Activated CD8-positive, alpha-beta memory T cell treated with anti-CD3 and anti-CD28 coated beads, Interleukin-2, amount 50 U/mL, for 48 hours (primary cell): ENCODE results near the gene NEK8.
A peak's percentile ranks its signal among the peaks of the same experiment; 100 is the strongest.
"Not testable (repeated sequence)": the region's sequence is repeated elsewhere in the genome, so short reads cannot be mapped to it uniquely, and the experiment has no call there.

Experiments
- DNase-seq: peaks from one replicate; pipeline ENCODE4 v3.0.0-alpha.2; 2020

NEK8 gene

GRCh38 chr17:28710861-28711722 lies 17.5 kb upstream of the NEK8 start:
- peak; percentile 97 for DNase-seq

- DNase-seq, result peak; percentile 74
Measured at GRCh38 chr17:28711723-28712031, 16.9 kb upstream of the NEK8 start, which contains the start of gene PROCA1. Gene PROCA1 (minus strand): TSS chr17:28711888. CDS start chr17:28711660, 228 bp downstream.

- DNase-seq, result peak; percentile 85
Measured at GRCh38 chr17:28712032-28712704, 16.4 kb upstream of the NEK8 start.

GRCh38 chr17:28712705-28713415 lies 15.7 kb upstream of the NEK8 start:
- DNase-seq, result no peak

DNA sequence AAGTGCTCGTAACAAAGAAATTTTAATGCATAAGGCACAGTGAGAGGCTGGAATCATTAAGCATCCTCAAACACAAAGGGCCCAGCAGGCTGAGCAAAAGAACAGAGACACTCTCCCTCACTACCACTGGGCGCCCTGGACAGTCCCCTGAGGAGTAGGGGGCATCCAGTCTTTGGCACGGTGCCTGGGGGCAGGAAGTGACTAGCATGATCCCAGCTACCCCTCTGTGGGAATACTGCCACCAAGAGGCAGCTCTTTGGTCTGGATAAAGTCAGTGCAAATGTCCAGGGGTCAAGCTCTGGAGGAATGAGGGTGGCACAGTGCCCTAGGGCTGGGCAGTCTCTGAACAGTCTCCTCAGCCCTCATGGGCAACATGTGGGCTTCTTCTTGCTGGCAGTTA lies 14.3 kb upstream of the NEK8 start:
- DNase-seq, result no peak

DNA sequence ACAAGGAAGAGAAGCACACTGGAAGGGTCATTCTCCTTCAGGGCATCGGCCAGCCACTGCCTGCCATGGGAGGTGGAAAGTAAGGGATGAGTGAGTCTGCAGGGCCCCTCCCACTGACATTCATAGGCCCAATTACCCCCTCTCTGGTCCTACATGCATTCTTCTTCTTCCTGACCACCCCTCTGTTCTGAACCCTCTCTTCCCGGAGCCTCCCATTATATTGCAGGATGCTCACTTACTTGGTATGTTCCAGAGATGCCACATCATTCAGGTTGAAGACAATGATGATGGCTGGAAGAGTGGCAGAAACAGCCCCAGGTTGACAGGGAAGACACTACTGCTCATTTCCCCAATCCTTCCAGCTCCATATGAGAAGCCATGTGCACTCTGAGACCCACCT lies 13.4 kb upstream of the NEK8 start:
- no peak for DNase-seq

GRCh38 chr17:28716740-28717577 lies 11.6 kb upstream of the NEK8 start:
- peak; percentile 71 for DNase-seq

DNA sequence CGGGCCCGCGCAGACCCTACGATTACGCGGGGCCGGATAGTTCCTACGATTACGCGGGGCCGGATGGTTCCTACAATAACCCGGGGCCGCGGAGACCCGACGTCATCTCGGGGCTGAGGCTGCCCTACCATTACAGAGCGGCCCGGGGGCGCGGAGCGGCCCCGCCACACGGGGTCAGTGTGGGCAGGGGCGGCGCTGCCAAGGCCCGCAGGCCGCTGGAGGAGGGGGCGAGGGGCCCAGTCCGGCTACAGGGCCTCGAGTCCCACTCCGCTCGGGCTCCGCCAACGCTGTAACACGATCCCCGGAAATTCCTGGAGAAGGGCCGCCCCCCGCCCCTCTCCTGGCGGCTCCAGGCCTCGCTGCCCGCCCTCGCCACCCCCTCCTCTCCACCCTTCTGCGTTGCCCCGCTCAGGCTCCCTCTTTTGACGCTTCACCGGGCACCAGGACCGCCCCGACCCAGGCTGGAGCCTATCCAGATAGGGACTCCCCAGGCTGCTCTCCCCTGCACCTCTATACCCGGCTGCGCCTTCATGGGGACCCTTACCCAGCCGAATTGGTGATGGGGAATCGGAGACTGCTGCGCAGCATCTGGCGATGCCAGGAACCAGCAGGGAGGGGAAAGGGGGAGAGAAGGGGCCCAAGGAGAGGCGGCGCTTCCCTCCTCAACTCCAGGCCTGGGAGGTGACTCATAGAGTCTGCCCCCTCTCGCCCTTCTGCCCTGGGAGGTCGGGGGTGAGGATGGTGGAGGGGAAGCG lies 10.8 kb upstream of the NEK8 start, which contains the start of gene RAB34:
TSS of gene RAB34 (minus strand) at position 291 of the 755 bp plus-strand sequence. CDS start 602 bp downstream, outside the sequence.
- DNase-seq, result peak; percentile 79

DNA sequence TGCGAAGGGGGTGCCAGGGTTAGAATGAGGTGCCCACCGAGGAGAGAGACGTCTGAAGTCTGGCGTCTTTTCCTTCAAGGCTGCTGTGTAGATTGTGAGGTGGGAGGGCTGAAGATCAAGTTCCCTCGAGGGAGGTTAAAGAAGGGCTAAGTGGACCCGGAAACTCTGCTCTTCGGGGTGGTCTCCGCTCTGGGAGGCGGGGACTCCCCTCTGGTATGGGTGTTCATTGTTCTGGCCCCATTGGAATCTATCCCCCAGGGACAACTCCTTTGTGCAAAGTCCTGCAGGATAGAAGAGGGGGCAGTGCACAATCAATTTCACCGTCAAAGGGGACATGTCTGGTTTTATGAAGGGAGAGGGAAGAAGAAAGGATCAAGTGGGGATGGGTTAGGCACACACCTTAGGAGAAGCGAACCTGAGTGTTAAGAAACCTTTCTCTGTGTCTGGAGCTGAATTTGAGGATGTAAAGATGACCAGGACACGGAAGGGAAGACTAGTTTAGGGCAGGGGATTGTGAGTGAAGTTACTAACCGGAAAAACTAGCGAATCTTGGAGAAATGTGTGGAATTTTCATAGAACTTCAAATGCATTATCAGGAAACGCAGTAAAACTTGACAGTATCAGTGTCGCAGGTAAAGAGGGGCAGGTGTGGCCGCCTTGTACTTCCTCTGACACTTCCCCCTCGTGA lies 10.1 kb upstream of the NEK8 start:
- DNase-seq, result no peak

DNA sequence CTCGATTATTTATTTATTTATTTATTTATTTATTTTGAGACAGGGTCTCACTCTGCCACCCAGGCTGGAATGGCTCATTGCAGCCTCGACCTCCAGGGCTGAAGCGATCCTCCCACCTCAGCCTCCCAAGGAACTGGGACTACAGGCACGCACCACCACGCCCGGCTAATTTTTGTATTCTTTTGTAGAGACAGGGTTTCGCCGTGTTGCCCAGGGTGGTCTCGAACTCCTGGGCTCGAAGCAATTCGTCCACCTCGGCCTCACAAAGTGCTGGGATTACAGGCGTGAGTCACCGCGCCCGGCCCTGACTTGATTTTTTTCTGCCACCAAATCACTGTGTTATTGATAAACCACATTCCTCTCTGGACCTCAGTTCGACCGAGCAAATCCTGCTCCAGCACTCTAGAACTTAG lies 9.6 kb upstream of the NEK8 start:
- DNase-seq, result no peak

DNA sequence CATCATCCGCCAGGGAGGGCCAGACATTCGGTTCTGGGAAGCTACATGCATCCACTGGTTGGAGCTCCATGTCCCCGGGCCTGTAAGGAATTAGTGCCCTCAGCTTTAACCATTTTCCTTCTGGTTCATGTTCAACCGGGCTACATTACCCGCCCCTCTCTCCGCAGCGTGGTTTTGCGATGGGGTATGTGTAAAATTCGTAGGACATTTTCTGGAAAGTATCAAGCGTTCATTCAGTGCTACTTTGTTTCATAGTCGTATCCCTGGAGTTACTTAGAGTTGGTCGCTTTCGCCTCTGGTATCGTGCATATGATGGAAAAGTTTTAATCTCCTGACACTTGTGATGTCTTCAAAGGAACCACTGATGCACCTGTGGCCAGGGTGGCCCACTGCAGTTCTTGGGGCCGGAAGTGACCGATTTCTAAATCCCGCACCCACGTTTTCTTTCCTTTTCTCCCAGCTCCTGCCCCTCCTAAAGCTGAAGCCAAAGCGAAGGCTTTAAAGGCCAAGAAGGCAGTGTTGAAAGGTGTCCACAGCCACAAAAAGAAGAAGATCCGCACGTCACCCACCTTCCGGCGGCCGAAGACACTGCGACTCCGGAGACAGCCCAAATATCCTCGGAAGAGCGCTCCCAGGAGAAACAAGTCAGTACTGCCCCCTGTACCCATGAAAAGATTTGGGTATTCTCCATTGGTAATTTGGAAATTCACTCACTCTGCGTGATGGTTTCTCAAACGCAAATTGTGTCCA lies 8.2 kb upstream of the NEK8 start:
- DNase-seq, result peak; percentile 69

DNA sequence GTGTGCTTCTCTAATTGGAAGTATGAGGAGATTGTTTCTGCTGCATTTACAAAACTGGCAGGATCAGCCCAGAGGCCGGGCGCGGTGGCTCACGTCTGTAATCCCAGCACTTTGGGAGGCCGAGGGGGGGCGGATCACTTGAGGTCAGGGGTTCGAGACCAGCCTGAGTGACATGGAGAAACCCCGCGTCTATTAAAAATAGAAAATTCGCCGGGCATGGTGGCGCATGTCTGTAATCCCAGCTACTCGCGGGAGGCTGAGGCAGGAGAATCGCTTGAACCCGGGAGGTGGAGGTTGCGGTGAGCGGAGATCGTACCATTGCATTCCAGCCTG lies 7.6 kb upstream of the NEK8 start:
- not testable (repeated sequence) for DNase-seq

- no peak for DNase-seq
Measured at GRCh38 chr17:28722417-28723158, 6.0 kb upstream of the NEK8 start.

DNA sequence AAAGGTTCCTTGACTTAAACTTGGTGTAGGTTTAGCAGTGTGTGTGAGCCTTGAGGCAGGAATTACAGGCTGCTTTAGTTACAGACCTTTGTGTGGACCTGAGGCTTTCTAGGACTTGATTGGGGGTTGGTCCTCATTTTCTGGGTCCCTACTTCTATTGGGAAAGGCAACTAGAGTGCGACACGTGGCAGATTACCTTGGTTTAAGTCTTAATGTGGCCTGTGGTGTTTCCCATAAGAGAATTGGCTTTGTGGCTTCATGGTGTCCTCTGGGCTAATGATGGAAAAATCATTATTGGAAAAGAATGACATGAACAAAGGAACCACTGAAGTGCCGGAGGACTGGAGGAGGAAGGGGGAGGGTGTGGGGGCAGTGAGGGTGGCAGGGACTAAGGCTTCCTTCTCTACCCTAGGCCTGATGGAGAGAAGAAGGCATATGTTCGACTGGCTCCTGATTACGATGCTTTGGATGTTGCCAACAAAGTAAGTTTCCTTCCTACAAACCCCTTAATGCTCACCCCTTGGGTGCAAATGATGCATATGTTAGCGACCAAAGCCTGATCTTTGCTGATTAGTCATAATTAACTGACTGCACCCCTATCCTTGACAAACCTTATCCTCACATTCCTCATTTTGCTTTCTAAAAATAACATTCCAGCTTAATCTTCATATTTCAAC lies 5.3 kb upstream of the NEK8 start:
- no peak for DNase-seq

DNA sequence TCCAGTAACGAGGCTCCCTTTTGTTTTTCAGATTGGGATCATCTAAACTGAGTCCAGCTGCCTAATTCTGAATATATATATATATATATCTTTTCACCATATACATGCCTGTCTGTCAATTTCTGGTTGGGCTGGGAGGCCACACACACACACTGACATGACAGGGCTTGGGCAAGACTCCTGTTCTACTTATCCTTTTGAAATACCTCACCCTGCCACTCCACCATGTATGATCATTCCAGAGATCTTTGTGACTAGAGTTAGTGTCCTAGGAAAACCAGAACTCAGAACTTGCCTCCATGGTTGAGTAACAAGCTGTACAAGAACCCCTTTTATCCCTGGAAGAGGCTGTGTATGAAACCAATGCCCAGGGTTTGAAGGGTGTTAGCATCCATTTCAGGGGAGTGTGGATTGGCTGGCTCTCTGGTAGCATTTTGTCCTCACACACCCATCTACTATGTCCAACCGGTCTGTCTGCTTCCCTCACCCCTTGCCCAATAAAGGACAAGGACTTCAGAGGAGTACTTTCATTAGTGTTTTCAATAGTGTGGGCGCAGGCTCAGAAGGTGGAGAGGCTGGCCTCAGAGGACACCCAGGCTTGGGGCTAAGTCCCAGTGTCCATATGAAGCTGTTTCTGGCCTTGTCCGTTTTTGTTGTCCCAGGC lies 4.6 kb upstream of the NEK8 start:
- DNase-seq, result not testable (repeated sequence)

GRCh38 chr17:28724500-28725165 lies 4.0 kb upstream of the NEK8 start:
- peak; percentile 71 for DNase-seq

- peak; percentile 79 for DNase-seq
Measured at GRCh38 chr17:28725166-28725659, 3.4 kb upstream of the NEK8 start.
